LHCN-M2 (cell line): Measurements from ENCODE around the gene RBM5. TPM values are rescaled to one million over a fixed set of nuclear protein-coding genes. Genes with fewer than 3 reads are reported as not detected.

Experiments used
- DNase-seq: peaks from one replicate; pipeline ENCODE4 v3.0.0-alpha.2; 2012; ENCODE audit warnings: low read depth
- total RNA-seq: library from RNA; depleted of rRNA; stranded (reverse); fragments of >200 nt; gene quantifications from 2 replicates; pipeline ENCODE4 v1.2.3, GENCODE V29; 2014; rRNA removed

RBM5 gene
- total RNA-seq, 1 experiment from 2014 or later = 100 TPM

DNA sequence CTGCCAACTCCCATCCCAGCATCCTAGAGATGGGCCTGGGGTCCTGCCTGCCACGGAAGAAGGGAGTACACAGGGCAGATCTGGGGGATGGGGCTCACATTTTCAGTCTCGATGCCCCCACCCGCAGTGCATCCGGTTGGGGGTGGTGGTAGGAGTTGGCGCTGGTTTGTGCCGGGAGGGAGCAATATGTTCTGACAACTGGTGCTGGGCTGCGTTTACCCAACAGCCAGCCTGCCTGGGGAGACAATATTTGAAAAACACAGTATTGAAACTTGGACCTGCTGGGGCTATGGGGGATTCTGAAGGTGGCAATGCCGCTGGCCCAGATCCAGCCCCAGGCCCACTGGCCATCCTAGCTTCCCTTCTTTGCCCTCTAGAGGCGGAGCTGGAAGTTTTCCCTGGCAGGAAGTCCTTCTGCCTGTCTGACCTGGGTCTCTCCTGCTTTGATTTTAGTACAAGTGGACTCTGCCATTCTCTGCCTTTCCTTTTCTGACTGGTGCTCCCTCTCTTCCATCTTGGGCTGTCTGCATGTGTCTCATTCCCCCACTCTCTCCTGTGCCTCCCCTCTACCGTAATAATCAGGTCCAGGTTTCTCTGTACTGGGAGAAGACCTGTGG, 69.9 kb downstream of the RBM5 start:
- DNase-seq = no peak

DNA sequence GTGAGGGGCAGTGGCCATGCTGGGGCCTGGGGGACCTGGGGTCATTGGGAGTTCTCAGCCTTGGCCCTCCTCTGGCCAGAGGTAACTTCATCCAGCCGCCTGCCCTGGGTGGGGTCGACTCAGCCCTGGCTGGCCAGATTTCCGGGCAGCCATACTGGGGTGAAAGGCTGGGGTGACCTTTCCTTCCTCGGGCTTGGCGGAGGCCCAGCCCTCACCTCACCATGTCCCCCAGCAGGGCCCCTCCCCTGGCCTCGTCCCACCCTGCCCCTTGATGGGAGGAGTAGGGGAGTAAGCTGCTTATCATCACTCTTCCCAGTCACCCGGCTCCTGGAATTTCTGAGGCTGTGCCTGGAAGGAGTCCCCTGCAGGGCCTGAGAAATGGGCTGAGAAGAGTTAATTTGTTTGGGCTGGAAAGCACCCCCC, 71.9 kb downstream of the RBM5 start:
- DNase-seq = no peak

DNA sequence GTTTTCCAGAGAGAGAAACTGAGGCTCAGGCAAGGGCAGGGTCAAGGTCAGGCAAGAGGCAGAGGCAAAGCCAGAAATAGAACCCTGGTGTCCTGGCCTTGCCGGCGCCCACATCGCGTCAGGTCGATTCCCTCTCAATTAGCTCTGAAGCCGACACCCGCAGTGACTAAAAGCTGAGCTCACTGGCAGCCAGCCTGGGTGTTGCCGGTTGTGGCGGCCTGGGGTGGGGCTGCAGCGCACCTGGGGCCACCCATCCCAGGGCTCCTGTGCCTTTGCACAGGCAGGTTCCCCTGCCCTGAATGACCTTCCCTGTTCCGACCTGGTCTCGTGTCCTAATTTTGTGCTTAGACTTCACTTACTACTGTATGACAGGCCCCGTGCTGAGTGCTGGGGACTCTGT, 72.6 kb downstream of the RBM5 start:
- DNase-seq = no peak

DNA sequence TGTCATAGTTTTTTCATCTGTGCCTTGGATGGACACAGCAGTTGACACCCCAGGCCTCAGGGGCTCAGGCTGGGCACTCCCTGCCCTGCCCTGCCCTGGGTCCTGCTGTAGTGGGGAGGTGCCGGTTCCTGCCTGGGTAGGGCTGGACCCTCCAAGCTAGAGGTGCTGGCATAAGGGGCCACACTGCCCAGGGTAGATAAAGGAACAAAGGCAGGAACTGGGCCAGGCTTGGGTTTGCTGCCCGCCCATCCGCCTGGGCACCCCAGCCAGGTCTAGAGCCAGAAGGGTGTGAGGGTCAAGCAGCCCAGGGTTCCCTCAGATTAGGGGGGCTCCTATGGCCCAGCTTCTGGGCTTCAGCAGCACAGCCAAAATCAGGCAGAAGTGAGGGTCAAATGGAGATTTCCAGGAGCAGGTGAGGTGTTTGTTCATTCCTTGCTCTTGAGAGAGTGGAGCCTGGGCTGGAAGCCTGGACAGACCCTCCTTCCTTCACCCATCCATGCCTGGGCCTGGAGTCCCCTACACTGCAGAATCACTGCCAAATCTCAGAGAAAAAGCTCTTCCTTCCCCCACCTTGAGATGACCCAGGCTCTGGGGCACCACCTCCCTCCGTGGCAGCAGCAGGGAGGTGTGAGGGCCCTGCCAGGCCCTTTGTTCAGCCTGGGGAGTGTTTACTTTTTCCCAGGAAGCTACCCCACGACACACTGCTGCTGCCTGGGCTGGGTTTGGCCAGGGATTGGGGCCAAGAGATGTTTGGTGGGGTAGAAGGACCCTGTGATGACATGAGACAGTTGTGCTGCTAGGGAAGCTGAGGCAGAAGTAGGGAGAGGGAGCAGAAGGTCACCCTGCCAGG, 73.5 kb downstream of the RBM5 start:
- DNase-seq = no peak

DNA sequence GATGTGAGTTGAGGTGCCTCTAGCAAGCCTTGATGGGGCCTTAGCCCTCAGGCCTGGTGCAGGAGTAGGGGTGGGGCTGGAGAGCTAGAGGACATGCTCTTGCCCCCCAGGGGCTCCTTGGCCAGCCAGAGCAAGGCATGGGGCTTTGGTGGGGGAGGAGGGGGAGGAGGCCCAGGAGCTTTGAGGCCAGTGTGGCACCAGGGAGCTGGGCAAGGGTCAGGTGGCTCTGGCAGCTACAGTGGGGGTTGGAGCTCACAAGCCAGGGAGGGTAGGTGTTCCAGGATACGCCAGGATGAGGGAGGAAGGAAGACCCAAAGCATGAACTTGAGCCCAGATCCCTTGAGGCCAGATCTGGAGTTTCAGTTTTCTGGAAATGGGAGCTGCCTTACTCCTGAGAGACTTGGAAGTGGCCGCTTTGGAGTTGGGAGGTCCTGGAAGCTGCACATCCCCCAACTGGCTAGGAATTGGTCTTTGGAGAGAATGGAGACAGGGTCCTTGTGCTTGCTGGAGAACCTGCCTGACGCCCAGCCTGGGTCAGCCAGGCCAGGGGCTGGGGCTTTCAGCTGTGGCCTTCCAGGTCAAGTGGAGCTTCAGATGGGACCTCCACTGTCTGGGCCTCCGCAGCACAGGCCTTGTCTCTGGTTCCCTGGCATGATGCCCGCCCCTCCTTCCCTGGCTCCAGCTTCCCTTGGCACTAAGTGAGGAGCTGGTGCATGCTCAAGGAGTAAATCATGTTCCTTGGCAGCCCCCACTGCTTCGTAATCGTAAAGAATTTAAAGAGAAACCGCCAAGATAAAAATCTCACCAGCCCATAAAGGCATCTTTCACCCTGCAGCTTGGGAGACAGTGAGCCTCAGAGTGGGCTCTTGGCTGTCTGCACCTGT, 75.1 kb downstream of the RBM5 start:
- peak; percentile 64 for DNase-seq

DNA sequence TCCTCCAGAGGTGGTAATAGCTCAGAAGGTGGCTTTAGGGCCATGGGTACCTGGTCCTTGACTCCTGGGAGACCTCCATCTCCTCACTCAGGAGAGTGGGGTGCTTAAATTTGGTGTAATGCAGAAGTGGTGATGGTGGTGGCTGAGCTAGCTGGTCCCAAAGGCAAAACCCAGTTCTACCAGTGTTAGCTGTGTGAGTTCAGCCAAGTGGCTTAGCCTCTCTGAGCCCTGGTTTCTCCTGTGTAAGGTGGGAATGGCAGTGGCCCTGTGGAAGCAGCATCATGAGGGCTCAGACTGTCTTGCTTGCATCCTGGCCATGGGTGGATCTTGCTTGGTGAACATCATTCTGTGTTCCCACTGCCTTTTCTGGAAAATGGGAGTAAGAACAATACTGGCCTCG, 75.8 kb downstream of the RBM5 start:
- DNase-seq = no peak

DNA sequence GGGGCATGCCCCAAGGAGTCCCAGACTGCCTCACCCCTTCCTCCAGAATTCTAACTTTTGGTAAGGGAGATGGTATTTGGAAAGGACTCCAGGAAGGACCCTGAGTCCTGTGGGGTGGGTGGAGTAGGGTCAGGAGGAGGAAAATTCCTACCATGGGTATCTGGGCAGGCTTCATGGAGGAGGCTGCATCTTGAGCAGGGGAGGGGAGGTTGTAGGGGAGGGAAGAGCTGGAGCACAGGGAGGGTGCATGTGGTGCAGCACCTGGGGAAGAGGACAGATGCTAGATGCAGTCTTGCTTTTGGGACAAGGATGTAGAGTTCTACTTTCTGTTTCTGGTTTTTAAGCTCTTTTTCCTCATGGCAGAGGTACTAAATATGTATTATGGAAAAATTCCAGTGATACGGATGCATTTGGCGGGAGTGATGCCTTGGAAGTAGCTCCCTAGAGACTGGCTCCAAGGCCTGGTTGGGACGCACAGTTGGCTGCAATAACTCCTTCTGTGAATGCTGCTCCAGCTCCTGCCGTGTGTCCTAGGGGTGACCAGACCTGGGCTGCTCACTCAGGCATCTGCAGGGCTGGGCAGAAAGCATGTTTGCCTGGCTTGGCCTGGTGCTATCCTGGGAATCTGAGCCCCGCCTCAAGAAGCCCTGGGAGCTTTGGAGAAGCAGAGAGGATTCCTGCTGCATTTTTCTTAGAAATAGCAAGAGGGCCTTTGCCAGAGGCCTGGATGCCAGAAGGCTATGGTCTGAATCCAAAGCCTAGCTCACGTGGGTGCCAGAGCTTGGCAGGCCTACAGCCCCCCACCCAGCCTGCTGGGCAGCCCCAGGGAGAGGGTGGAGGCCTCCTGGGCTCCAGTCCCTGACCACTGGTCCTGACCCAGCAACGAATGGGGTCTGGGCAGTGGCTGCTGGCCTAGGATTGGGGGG, 76.5 kb downstream of the RBM5 start:
- DNase-seq = no peak

DNA sequence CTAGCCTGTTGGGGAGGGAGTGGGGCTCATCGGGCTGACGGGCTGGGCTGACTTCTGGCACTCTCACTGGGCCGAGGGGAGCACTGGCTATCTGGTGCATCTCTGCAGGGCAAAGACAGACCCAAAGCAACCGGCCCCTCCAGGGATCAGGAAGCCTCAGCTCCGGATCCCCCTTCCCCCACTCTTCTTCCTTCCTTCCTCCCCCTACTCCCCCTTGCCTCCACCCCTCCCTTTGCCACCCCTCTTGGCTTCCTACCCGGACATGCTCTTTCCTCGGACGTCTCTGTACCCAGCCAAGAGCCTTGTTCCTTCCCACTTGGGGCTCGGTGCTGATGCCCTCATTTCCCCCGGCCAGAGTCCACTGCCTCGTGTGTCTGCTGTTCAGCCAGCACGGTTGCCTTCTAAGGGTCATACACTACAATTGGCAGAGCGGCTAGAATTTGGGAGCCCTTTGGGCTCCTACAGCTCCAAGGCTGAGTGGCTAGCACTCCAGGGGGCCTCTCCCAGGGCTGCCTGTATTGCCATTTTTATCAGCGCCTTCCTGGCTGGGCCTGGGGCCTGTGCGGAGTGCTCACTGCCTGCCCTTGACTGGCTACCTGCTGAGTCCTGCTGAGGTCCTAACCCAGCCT, 77.3 kb downstream of the RBM5 start:
- DNase-seq = no peak

DNA sequence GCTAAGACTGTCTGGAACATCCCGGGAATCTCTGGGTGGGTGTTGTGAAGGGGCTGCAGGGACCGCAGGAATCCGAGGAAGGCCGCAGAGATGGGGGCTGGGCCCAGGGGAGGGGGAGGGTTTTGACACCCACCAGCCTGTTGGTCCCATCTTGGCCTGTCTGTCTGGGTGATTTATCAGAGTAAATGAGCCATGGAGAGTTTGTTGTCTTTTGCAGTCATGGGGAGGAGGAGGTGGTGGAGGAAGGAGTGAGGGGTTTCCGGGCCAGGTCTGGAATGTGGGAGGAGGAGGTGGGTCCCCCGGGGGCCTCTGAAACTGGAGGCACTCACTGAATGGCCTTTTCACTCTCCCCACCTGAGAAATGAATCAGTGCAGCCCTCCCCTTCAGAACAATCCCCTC, 77.9 kb downstream of the RBM5 start:
- no peak for DNase-seq

DNA sequence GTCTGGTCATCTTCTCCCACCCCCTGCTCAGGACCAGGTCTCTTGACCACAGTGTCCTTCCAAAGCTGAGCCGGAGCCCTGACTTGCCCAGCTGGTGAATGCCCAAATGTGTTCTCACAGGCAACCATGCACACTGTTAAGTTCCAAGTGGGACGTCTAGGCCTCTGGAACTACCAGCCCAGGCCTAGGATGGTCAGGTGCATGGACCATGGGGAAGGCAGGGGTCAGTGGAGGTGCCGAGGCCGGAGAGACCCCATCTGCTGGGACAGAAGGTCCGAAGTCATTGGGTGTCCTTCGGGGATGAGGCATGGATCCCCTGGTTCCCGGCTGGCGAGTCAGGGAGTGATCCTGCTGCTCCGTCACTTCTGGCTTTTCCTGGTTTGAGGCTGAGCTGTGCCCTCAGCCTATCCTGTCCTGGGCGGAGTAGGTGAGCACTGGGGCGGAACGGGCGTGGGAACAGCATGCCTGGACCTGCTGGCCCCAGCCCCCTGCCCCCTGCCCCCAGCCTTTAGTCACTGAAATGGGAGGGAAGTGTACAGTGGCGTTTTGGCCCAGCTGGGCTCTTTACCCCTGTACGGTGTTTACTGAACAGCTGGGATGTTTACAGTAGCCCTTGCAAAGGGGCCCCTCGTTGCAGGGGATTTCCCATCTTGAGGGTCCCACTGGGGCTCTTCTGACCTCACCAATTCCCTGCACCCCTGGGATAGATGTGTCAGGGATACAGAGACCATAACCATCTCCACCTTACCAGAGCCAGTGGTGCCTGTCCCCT, 78.5 kb downstream of the RBM5 start:
- no peak for DNase-seq

DNA sequence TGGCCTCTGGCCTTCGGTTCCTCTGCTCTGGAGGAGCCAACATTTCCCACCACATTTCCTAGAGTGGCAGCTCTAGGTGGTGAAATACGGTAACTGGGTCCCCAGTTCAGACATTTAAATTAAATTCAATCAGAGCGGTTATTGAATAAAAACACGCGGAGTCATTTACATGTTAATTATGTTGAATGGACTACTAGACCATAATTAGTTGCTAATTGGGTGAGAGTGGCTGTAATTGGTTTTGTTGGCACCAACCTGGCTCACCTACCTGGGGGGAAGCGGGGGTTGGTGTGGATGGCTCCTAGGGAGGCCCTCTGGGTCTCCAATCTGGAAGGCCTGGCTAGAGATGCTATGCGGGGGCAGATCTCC, 79.1 kb downstream of the RBM5 start:
- no peak for DNase-seq

DNA sequence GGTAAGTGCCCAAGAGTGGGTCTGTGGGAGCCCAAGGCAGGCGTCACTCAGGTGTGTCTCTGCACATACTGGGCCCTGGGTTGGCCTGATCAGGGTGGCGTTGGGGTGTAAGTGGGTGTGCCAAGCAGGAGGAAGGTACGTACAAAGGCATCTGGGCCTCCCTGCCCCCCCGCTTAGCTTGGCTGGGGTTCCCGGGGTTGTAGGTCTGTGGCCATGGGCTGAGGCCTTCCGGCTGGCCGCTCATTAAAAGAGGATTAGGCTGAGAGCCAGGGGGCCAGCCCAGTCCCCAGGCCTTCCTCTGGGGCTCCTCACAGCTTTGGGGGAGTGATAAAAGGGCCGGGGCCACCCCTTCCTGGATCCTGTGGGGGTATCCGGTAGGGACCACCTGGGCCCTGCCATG, 79.7 kb downstream of the RBM5 start:
- no peak for DNase-seq

Other genes with a start within 250 kb of the RBM5 start
- 13.8 and 14.5 TPM in 2 replicates for gene TRAIP, start 232.4 kb upstream of the RBM5 start, total RNA-seq
- gene CAMKV, start 219.0 kb upstream of the RBM5 start, total RNA-seq = 0.06 TPM in 1 of 2 replicates, not detected in the other
- 0.26 TPM in 1 of 2 replicates, not detected in the other for gene MST1R, start 185.0 kb upstream of the RBM5 start, total RNA-seq
- 16.8 and 20.5 TPM in 2 replicates for gene MON1A, start 159.1 kb upstream of the RBM5 start, total RNA-seq
- 41.3 and 43.9 TPM in 2 replicates for gene RBM6, start 148.8 kb upstream of the RBM5 start, total RNA-seq
- gene SEMA3F, start 66.4 kb downstream of the RBM5 start, total RNA-seq = 0.17 and 0.83 TPM in 2 replicates
- gene GNAT1, start 102.7 kb downstream of the RBM5 start, total RNA-seq = not detected in 2 replicates
- gene SLC38A3, start 116.4 kb downstream of the RBM5 start, total RNA-seq = 1.1 TPM in 1 of 2 replicates, not detected in the other
- 297 and 323 TPM in 2 replicates for gene GNAI2, start 147.3 kb downstream of the RBM5 start, total RNA-seq
- gene SEMA3B, start 180.2 kb downstream of the RBM5 start, total RNA-seq = 2.1 and 4.1 TPM in 2 replicates
- not detected in 2 replicates for gene LSMEM2, start 190.2 kb downstream of the RBM5 start, total RNA-seq
- 127 and 129 TPM in 2 replicates for gene IFRD2, start 203.5 kb downstream of the RBM5 start, total RNA-seq
- 4.2 and 6.9 TPM in 2 replicates for gene HYAL3, start 210.5 kb downstream of the RBM5 start, total RNA-seq
- gene NAA80, start 210.5 kb downstream of the RBM5 start, total RNA-seq = 12.7 and 15.1 TPM in 2 replicates
- 0.23 and 0.32 TPM in 2 replicates for gene HYAL1, start 214.7 kb downstream of the RBM5 start, total RNA-seq
- gene HYAL2, start 233.8 kb downstream of the RBM5 start, total RNA-seq = 106 and 145 TPM in 2 replicates
- 23.7 and 37.8 TPM in 2 replicates for gene TUSC2, start 239.3 kb downstream of the RBM5 start, total RNA-seq